BLaER1 treated with 17β-estradiol and CSF1 and Interleukin-3, amounts not matched to agents 10 nM and 100 nM (cell line): ENCODE results near the gene SMARCAL1.

ENCODE experiments used
- H3K27ac ChIP-seq, 11 experiments: shearing (Covaris generic); formaldehyde crosslinking; 2 replicates each; pipeline ENCODE4 v1.8.1; 2022
- H3K27me3 ChIP-seq, 11 experiments: shearing (Covaris generic); formaldehyde crosslinking; 2 replicates each; pipeline ENCODE4 v1.8.1; 2022
- H3K36me3 ChIP-seq, 11 experiments: shearing (Covaris generic); formaldehyde crosslinking; 2 replicates each; pipeline ENCODE4 v1.8.1; 2022
- H3K4me1 ChIP-seq, 10 experiments: shearing (Covaris generic); formaldehyde crosslinking; 2 replicates each; pipeline ENCODE4 v1.8.1; 2022
- H3K4me2 ChIP-seq, 11 experiments: shearing (Covaris generic); formaldehyde crosslinking; 2 replicates each; pipeline ENCODE4 v1.8.1; 2022
- H3K4me3 ChIP-seq, 10 experiments: shearing (Covaris generic); formaldehyde crosslinking; 2 replicates each; pipeline ENCODE4 v1.8.1; 2022
- H3K9ac ChIP-seq, 11 experiments: shearing (Covaris generic); formaldehyde crosslinking; 2 replicates each; pipeline ENCODE4 v1.8.1; 2022
- H3K9me3 ChIP-seq, 11 experiments: shearing (Covaris generic); formaldehyde crosslinking; replicated peaks in 1 of 11; 2 replicates each; pipeline ENCODE4 v1.8.1; 2022
- H4K20me1 ChIP-seq, 11 experiments: shearing (Covaris generic); formaldehyde crosslinking; 2 replicates each; pipeline ENCODE4 v1.8.1; 2022
- Cebpa-rat ChIP-seq, 11 experiments: shearing (Covaris generic); IDR thresholded peaks; 2 replicates each; pipeline ENCODE4 v1.8.1; 2022

Gene SMARCAL1

DNA sequence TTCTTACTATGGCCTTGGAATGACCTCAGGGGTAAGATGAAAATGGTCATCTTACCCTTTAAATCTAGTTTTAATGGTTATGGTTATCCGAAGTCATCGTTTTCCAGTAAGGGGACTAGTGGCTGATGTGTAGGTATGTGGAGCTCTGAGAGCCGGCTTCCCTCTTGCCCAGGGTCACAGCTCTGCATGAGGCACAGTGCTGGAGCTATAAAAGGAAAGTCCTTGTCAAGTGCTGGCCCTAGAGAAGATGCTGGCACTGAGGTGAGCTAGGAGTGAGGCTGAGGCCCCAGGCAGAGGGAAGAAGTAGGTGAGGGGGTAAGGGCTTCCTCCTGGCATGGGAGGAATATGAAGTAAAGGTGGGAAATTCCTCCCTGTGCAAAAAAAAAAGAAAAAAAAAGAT lies 35.0 kb downstream of the SMARCAL1 start:
- H3K4me3 ChIP-seq = no peak overlapping the region
- no peak overlapping the region for H3K9ac ChIP-seq
- no peak overlapping the region for H3K27ac ChIP-seq
- H3K4me1 ChIP-seq = peaks cover 0 to 9% (median 0%) of the 10 kb centered on the region in 10 experiments; a peak in 4 of 20 replicates
- H3K9me3 ChIP-seq = peaks cover 4 to 21% (median 11%) of the 10 kb centered on the region in 11 experiments; a peak in 15 of 22 replicates
- TF ChIP-seq Cebpa-rat (IDR thresholded peaks at IDR 0.05) = no peak
- H3K4me2 ChIP-seq = no peak overlapping the region
- peaks cover 60 to 100% (median 96%) of the 10 kb centered on the region in 11 experiments for H3K36me3 ChIP-seq
- no peaks in the 10 kb centered on the region for H3K27me3 ChIP-seq
- no peaks in the 10 kb centered on the region for H4K20me1 ChIP-seq

DNA sequence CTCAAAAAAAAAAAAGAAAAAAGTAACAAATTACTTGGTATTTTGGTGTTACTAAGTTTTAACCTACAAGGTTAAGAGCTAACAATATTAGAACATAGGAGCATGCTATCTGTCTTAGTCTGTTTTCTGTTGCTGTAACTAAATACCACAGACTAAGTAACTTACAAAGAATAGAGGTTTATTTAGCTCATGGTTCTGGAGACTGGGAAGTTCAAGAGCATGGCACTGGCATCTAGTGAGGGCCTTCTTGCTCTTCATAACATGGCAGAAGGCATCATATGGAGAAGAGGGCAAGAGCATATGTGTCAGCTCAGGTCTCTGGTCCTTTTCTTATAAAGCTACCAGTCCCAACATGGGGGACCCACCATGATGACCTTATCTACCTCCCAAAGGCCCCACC lies 36.5 kb downstream of the SMARCAL1 start:
- Histone ChIP-seq H3K9me3 (peaks cover 4 to 21% (median 12%) of the 10 kb centered on the region in 11 experiments; a peak in 15 of 22 replicates), H3K27me3 (no peaks in the 10 kb centered on the region), H3K27ac (no peak overlapping the region), H3K4me2 (no peak overlapping the region), H4K20me1 (no peaks in the 10 kb centered on the region), H3K9ac (no peak overlapping the region), H3K36me3 (peaks cover 74 to 100% (median 97%) of the 10 kb centered on the region in 11 experiments), H3K4me1 (peaks cover 0 to 9% (median 0%) of the 10 kb centered on the region in 10 experiments; a peak in 4 of 20 replicates), H3K4me3 (no peak overlapping the region)
- TF ChIP-seq Cebpa-rat (IDR thresholded peaks at IDR 0.05) = no peak

DNA sequence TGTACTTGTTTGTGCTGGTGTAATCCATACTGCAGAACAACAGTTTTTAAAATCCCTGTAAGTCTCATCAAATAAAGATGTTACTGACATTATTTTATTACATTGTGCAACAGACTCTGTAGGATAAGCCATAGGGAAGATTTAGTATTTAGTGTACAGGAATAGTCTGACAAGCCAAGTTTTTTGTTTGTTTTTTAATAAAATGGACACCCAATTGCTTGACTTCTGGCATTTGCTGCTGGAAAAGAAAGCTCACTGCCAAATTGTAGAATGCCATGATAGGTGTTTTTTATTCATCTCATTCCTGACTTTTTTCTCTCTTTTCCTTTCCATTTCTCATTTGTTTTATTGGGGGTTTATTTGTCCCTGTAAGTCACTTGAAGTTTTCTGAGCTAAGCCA lies 38.1 kb downstream of the SMARCAL1 start:
- no peak overlapping the region for H3K9ac ChIP-seq
- no peak overlapping the region for H3K4me2 ChIP-seq
- H3K27ac ChIP-seq = no peak overlapping the region
- H3K9me3 ChIP-seq = peaks cover 16 to 35% (median 24%) of the 10 kb centered on the region in 11 experiments
- peaks cover 0 to 9% (median 0%) of the 10 kb centered on the region in 10 experiments; a peak in 4 of 20 replicates for H3K4me1 ChIP-seq
- TF ChIP-seq Cebpa-rat (IDR thresholded peaks at IDR 0.05) = no peak
- no peaks in the 10 kb centered on the region for H4K20me1 ChIP-seq
- peaks cover 88 to 100% (median 98%) of the 10 kb centered on the region in 11 experiments for H3K36me3 ChIP-seq
- H3K4me3 ChIP-seq = no peak overlapping the region
- no peaks in the 10 kb centered on the region for H3K27me3 ChIP-seq

DNA sequence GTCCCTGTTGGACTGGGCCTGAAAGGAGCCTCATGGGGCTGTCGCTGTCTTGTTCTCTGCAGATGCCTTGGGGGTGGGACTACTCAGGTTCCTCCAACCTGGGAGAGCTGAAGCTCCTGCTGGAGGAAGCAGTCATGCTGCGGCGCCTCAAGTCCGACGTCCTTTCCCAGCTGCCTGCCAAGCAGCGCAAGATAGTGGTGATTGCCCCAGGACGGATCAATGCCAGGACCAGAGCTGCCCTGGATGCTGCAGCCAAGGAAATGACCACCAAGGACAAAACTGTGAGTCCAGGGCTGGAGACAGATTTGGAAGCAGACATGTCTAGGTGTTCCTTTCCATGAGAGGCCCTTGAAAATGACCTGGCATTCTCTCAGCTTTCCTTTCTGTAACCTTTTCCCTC lies 38.5 kb downstream of the SMARCAL1 start:
- H3K9me3 ChIP-seq = peaks cover 17 to 37% (median 27%) of the 10 kb centered on the region in 11 experiments
- no peak overlapping the region for H3K4me2 ChIP-seq
- no peak overlapping the region for H3K4me3 ChIP-seq
- peaks cover 0 to 7% (median 0%) of the 10 kb centered on the region in 10 experiments; a peak in 4 of 20 replicates for H3K4me1 ChIP-seq
- H3K9ac ChIP-seq = no peak overlapping the region
- no peaks in the 10 kb centered on the region for H4K20me1 ChIP-seq
- TF ChIP-seq Cebpa-rat (IDR thresholded peaks at IDR 0.05) = no peak
- peaks cover 90 to 99% (median 97%) of the 10 kb centered on the region in 11 experiments for H3K36me3 ChIP-seq
- no peaks in the 10 kb centered on the region for H3K27me3 ChIP-seq
- no peak overlapping the region for H3K27ac ChIP-seq

DNA sequence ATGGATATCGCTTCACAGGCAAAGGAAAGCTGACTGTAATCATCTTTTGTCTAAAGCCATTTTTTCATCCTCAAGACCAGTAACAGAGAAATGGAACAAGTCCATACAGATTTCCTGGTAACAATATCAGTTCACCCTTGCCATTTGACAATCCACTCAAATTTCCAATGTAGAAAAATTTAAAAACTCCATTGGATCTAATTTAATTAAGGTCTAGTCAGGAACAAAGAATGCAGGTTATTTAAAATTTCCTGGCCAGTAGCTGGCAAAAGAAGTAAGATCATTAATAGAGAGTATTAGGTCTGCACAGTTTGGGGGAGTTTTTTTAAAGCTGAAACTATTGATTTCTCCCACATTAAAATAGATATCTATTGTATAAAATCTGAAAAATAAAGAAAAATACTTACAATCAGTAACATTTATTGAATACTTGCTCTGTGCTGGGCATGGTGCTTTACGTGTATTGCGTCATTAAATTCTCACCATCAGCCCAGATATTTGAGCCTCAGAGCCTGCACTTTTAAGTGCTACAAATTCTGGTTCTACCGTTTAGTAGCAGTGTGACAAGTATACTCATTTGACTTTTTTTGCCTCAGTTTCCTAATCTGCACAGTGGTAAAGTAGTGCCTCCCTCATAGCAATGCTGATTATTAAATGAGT lies 41.8 kb downstream of the SMARCAL1 start:
- no peak overlapping the region for H3K4me3 ChIP-seq
- H3K9me3 ChIP-seq = peaks cover 8 to 19% (median 17%) of the 10 kb centered on the region in 11 experiments
- H4K20me1 ChIP-seq = no peaks in the 10 kb centered on the region
- no peak overlapping the region for H3K4me2 ChIP-seq
- H3K27ac ChIP-seq = no peak overlapping the region
- H3K9ac ChIP-seq = no peak overlapping the region
- no peaks in the 10 kb centered on the region for H3K4me1 ChIP-seq
- TF ChIP-seq Cebpa-rat (IDR thresholded peaks at IDR 0.05) = peak in 3 of 11 experiments; percentile 12 to 38 (median 18); a peak in 3 of 22 replicates
- peaks cover 59 to 67% (median 65%) of the 10 kb centered on the region in 11 experiments for H3K36me3 ChIP-seq
- H3K27me3 ChIP-seq = no peaks in the 10 kb centered on the region

DNA sequence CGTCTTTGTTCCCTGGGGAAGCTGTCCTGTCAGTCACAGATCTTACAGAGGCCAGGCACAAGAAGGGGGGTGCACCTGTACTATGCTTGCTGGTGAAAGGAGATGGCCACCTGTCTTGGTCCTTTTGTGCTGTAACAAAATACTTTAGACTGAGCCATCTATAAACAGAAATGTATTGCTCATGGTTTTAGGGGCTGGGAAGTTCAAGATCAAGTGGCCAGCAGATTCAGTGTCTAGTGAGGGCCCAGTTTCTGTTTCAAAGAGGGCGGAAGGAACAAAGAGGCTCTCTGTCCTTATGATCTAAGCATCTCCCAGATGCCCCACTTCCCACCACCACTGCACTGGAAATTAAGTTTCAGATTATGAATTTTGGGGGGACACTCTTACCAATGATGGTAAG lies 50.9 kb downstream of the SMARCAL1 start:
- Histone ChIP-seq H3K4me1 (no peaks in the 10 kb centered on the region), H3K9me3 (no peaks in the 10 kb centered on the region), H3K27ac (no peak overlapping the region), H4K20me1 (no peaks in the 10 kb centered on the region), H3K9ac (no peak overlapping the region), H3K27me3 (no peaks in the 10 kb centered on the region), H3K4me3 (no peak overlapping the region), H3K4me2 (no peak overlapping the region), H3K36me3 (peaks cover 16 to 61% (median 39%) of the 10 kb centered on the region in 11 experiments; a peak in 19 of 22 replicates)
- TF ChIP-seq Cebpa-rat (IDR thresholded peaks at IDR 0.05) = no peak

DNA sequence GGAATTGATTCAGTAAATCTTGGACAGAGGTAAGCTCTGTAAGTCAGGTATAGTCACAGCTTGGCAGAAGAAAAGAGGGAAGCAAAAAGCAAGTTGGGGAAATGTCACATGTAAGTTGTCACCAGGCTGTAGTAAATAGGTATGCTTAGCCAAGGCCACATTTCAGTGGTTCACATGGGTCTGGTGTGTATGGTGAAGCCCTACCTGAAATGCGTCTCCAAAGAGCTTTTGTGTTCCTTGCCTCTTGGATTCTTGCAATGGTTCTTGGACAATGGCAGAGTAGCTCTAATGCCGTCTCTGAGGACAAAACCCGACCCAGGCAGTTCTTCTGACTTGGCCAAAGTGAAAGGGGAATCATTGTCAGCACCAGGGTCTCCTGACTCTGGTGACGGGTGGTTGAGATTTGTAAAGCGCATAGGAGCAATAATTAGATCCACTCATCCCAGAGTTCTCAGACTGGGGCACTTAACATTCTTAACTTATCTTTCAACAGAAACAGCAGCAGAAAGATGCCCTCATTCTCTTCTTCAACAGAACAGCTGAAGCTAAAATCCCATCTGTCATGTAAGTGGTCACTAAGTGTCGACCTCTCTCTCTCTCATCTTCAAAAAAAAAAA lies 51.9 kb downstream of the SMARCAL1 start:
- Histone ChIP-seq H3K27ac (no peak overlapping the region), H3K27me3 (no peaks in the 10 kb centered on the region), H4K20me1 (no peaks in the 10 kb centered on the region), H3K36me3 (peaks cover 16 to 71% (median 49%) of the 10 kb centered on the region in 11 experiments; a peak in 19 of 22 replicates), H3K9ac (no peak overlapping the region), H3K9me3 (no peaks in the 10 kb centered on the region), H3K4me3 (no peak overlapping the region), H3K4me1 (no peaks in the 10 kb centered on the region), H3K4me2 (no peak overlapping the region)
- no peak for TF ChIP-seq Cebpa-rat (IDR thresholded peaks at IDR 0.05)

DNA sequence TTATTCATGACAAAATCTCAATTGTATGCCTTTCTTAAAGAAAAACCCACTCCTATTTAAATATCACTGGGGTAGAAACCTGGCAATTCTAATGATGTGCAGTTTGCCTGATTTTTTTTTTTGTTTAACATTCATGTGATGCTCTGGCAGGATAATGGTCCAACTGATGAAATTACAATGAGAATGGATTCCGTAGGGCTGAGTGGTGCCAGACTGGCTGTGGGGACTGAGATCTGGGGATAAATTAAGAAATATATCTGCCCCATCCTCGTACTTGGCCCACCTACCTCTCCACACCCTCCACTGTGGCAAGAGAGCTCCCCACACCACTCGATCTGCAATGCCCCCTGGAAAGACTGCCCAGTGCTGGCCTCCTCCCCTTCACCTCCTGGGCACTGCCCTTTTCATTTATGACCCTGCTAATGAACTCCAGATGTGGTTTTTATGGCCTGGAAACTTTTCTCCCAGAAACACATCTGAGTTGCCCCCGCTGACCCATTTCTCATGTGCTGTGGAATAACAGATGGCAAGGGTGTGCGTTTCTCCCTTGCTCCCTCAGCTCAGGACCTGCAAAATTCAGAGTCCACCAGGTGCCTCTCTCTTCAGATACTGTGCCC lies 53.4 kb downstream of the SMARCAL1 start:
- Histone ChIP-seq H3K4me3 (no peak overlapping the region), H3K9ac (no peak overlapping the region), H3K27ac (no peak overlapping the region), H4K20me1 (no peaks in the 10 kb centered on the region), H3K4me1 (no peaks in the 10 kb centered on the region), H3K36me3 (peaks cover 24 to 86% (median 61%) of the 10 kb centered on the region in 11 experiments; a peak in 20 of 22 replicates), H3K4me2 (no peak overlapping the region), H3K9me3 (no peaks in the 10 kb centered on the region), H3K27me3 (no peaks in the 10 kb centered on the region)
- no peak for TF ChIP-seq Cebpa-rat (IDR thresholded peaks at IDR 0.05)

DNA sequence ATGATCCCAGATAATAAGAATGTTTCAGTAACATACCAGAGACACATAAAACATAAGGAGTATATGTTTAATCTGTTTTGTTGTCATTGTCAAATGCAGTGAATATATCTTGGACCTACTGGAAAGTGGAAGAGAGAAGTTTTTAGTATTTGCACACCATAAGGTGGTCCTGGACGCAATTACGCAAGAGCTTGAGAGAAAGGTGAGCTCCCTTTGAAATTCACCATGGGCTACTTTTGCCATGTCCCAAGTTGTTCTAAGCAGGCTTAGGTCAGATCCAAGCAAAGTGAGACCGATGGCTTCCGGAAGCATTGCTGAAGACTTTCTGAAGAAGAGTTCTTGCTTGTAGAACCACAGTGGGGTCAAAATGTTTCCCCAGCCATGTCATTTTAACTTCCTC lies 55.6 kb downstream of the SMARCAL1 start:
- TF ChIP-seq Cebpa-rat (IDR thresholded peaks at IDR 0.05) = peak in 3 of 11 experiments; percentile 25 to 62 (median 46); a peak in 2 of 22 replicates
- no peak overlapping the region for H3K27ac ChIP-seq

More for the DNA sequence above, 55.6 kb downstream of the SMARCAL1 start:
- Histone ChIP-seq H4K20me1 (no peaks in the 10 kb centered on the region), H3K4me2 (no peak overlapping the region), H3K9me3 (no peaks in the 10 kb centered on the region), H3K36me3 (peaks cover 29 to 93% (median 66%) of the 10 kb centered on the region in 11 experiments; a peak in 21 of 22 replicates), H3K4me3 (no peak overlapping the region), H3K9ac (no peak overlapping the region), H3K27me3 (no peaks in the 10 kb centered on the region), H3K4me1 (no peaks in the 10 kb centered on the region)
